Fibroblast of skin of scalp (primary cell): Measurements from ENCODE around the gene MGAT5. TPM values are rescaled to one million over a fixed set of nuclear protein-coding genes. Genes with fewer than 3 reads are reported as not detected.
A peak's percentile ranks its signal among the peaks of the same experiment; 100 is the strongest.

Experiments
- DNase-seq: peaks from one replicate; pipeline ENCODE4 v3.0.0-alpha.2; 2013
- polyA plus RNA-seq, 2 experiments: library from polyadenylated mRNA; unstranded; fragments of 120-200 nt; gene quantifications; one replicate each; pipeline ENCODE4 v1.2.1, GENCODE V29; 2013; ENCODE audit not compliant: insufficient read length in 2 of 2

The MGAT5 gene, protein sequence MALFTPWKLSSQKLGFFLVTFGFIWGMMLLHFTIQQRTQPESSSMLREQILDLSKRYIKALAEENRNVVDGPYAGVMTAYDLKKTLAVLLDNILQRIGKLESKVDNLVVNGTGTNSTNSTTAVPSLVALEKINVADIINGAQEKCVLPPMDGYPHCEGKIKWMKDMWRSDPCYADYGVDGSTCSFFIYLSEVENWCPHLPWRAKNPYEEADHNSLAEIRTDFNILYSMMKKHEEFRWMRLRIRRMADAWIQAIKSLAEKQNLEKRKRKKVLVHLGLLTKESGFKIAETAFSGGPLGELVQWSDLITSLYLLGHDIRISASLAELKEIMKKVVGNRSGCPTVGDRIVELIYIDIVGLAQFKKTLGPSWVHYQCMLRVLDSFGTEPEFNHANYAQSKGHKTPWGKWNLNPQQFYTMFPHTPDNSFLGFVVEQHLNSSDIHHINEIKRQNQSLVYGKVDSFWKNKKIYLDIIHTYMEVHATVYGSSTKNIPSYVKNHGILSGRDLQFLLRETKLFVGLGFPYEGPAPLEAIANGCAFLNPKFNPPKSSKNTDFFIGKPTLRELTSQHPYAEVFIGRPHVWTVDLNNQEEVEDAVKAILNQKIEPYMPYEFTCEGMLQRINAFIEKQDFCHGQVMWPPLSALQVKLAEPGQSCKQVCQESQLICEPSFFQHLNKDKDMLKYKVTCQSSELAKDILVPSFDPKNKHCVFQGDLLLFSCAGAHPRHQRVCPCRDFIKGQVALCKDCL
- polyA plus RNA-seq (2013, experiment 1 of 2; ENCODE audit: insufficient read length), result 34.6 TPM
- polyA plus RNA-seq (2013, experiment 2 of 2; ENCODE audit: insufficient read length), result 35.8 TPM

- no peak for DNase-seq
Observed at GRCh38 chr2:134253804-134254203, at the start of gene MGAT5. Gene MGAT5, plus strand, starts transcription at chr2:134254072. Its CDS starts 332 bp downstream, at chr2:134254404.

DNA sequence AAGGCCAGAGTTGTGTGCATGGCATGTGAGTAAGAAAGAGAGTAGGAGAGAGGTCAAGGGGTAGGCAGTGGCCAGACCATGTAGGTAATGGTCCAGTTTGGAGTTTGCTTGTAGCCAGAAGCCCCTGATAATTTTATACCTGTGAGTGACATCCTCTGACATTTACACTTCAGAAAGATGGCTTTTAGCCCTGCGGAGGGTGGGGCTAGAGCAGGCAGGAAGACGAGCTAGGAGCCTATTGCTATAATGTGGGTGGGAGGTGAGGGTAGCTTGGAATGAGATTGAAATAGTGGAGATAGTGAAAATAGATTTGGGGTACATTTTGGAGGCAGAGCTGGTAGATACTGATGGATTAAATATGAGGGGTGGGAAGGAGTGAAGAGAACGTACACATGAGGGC is 48.8 kb upstream of the MGAT5 start:
- no peak for DNase-seq

DNA sequence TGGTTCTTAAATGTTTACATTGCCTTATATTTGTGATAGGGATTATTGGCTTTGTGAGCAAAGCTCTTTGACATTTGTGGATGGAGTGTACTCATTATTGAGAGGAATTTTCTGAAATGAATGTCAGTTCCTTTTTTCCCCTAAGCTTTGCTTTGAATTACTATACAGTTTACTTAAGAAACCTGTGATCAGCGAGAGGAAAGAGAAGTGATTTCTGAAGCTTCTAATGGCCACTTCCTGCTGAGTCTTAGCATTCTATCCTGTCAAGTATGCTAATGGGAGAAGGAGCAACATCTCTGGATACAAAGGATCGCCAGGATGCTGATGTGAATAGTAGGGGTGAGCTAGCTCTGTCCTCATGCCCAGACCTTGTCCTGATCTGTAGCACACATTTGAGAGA is 47.8 kb upstream of the MGAT5 start:
- DNase-seq, result no peak

DNA sequence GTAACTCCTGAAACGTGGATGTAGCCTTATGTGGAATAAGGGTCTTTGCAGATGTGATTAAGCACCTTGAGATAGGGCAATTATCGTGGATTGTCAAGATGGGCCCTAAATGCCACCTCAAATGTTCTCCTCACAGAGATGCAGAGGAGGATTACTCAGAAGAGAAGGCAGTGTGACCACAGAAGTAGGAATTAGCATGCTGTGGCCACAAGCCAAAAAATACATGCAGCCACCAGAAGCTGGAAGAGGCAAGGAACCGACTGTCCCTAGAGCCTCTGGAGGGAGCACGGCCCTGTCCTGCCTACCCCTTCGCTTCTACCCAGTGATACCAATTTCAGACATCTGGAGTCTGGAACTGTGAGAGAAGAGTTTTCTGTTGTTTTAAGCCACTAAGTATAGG is 47.3 kb upstream of the MGAT5 start:
- DNase-seq, result peak; percentile 90

GRCh38 chr2:134207589-134208209 is 46.2 kb upstream of the MGAT5 start:
- peak; percentile 50 for DNase-seq

DNA sequence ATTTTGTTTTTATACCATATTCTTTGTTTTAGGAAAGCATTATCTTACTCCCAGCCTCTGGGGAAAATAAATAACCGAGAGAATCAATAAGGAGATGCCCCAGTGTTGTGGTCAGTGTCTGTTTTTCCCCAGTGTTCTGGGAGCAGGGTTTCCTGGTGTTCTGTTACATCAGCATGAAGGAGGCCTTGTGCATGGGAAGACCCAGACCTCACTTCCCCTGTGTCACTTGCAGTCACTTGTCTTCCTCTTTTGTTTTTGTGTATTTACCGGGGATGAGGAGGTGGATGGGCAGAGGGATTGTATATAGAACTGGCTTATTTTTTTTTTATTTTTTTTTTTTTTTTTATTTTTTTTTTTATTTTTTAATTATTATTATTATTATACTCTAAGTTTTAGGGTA is 45.0 kb upstream of the MGAT5 start:
- no peak for DNase-seq

DNA sequence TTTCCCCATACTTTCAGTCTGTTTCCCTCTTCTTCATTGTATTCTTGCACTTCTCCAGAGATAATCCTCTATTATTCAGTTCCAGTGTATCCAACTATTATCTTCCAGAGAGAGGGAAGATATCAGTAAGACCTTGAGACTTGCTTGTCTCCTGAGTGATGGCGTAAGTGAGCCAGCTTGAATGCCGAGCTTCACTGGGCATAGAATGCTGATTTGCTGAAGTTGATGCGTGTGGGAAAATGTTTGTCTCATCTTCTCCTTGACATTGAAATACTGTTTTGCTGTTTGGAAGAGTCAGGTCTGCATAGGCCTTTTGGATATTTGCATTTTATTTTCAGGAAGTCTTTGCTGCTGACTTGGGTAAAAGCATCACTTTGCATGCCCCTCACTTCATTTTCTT is 41.1 kb upstream of the MGAT5 start:
- no peak for DNase-seq

DNA sequence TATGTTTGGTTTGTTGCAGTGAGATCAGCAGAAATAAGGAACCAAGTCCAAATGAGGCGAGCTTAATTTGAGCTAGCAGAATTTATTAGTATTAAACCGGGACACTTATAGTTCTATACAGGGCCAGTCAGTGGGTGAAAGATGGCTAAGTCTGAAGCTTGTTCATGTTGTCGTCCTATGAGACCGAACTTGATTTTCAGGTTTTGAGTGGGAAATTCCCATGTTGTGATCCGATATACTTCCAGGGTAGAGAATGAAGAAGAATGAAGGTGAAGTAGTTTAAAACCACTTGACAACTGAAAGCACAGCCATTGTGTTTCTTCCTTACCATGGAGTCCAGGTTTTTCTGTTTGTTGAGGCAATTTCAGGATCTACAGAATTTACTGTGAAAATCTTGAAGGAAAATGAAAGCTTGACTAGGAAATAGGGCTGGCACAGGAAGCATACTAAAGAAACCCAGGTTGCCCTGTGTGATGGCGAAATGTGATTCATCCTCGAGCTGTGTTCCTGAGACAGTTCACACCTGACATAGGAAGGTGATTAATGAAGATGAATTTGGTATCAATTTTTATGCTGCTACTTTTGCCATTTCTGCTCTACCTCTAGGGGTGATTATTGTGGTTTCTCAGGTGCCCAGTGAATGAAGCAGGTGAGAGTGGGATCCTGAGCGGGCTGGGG is 37.6 kb upstream of the MGAT5 start:
- no peak for DNase-seq

DNA sequence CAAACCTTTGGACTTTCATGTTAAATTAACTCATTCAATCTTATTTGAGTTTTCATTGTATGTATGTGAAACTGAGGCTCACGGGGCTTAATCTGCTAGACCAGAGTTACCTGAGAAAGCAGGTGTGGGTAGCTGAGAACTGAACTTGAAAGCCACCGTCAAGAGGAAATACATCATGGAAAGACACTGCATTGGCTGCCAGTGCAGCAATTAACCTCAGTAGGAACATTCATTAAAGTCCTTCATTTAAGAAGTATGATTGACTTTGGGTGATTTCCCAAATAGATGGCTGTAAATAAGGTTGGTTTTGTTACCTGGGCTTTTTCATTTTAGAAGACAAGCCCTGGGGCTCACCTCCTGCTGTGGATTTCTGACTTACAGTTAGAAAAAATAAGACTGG is 36.5 kb upstream of the MGAT5 start:
- no peak for DNase-seq

DNA sequence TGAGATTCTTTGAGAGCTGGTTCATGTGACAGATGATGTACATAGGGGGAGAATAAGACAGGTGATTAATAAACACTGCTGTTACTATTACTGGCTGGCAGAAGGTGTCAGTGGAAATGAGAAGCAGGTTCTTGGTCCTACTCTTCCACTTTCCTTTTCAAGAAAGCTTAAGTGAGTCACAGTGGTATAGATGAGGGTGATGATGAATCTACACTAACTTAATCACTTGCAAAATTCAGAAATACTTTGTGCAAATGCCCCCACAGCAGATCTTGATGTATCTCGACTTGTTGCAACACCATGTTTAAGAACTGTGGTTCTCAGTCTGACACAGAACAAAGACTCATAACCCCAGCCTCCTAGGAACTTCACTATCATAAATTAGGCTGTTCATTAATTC is 35.9 kb upstream of the MGAT5 start:
- no peak for DNase-seq

DNA sequence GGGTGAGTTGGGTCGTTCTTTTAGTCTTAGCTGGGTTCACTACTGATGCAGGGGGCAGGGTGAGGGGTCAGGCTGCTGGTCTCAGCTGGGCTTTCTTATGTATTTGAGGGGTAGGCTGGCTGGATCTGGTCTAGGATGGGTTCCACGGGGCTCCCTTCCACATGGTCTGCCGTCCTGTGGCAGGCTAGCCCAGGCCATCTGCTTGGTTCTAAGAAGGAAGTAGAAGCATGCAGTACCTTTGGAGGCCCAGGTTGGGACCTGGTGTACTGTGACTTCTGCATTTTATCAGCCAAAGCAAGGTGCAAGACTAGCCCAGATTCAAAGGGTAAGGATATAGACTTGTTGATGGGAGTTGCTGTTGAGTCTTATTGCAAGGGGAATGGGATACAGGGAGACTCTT is 35.5 kb upstream of the MGAT5 start:
- no peak for DNase-seq

DNA sequence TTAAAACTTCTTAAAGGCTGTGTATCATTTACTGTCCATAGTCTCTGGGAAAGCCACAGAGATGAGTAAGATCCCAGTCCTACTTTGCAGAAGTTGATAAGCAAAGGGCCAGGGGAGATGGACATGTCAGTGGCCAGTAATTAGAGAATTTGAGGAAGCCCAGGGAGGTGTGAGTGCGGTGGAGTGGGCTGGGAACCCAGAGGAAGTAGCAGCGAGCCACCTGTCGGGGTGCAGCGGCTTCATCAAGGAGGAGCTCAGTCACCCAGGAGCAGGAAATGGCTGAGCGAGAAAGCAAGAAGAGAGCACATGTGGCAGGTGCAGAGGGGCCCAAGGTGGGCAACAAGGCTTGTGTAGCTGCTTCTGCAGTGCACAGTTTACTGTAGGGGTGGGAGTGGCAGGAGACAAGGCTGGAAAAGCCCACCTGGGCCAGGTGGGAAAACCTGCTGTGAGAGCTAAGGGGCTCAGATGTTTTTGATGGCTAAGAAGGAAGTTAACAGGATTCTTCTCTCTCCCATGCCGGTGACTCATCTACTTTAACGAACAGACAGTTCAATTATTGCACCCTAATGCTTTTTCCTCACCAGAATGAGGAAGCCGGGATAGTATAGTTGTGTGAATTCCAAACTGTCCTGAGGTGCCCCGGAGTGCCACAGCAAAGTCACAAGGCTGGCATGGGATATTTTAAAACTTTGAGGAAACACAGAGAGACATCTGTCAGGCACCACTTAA is 34.8 kb upstream of the MGAT5 start:
- no peak for DNase-seq

GRCh38 chr2:134220344-134220974 is 33.4 kb upstream of the MGAT5 start:
- DNase-seq, result no peak

GRCh38 chr2:134224005-134224404 is 29.9 kb upstream of the MGAT5 start:
- DNase-seq, result no peak

GRCh38 chr2:134225173-134225572 is 28.7 kb upstream of the MGAT5 start:
- DNase-seq, result no peak

GRCh38 chr2:134225841-134226240 is 28.0 kb upstream of the MGAT5 start:
- DNase-seq, result no peak

- no peak for DNase-seq
Observed at GRCh38 chr2:134226601-134227000, 27.3 kb upstream of the MGAT5 start.

DNA sequence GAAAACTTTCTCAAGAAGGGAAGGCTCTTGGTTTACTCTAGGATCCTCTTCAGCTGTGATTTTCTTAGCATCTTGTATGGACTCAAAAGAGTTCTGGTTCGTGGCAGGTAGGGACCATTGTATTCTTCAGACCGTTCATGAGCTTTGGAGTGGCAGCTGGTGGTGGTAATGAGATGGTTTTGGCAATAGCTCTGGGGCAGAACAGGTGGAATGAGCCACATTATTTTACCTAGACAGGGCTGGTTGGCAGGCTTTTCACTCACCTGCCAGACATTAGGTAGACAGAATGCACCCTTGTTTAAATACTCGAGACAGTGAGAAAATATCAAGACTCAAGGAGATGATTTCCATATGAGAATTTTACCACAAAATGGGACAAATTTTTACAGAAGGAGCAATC is 26.2 kb upstream of the MGAT5 start:
- DNase-seq, result no peak

GRCh38 chr2:134228493-134228903 is 25.4 kb upstream of the MGAT5 start:
- no peak for DNase-seq

DNA sequence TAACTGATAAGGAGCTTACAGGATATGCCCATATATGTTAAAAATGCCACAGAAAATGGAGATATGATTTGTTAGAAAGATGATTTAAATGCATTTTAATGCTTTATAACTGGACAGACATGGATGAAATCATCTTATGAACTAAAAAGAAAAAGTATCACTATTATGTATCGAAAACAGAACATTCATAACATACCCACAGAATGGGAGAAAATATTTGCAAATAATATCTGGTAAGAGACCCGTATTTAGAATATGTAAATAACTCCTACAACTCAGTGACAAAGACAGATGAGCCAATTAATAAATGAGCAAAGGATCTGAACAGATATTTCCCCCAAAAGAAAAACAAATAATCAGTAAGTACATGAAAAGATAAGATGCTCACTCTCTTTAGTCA is 24.3 kb upstream of the MGAT5 start:
- no peak for DNase-seq

DNA sequence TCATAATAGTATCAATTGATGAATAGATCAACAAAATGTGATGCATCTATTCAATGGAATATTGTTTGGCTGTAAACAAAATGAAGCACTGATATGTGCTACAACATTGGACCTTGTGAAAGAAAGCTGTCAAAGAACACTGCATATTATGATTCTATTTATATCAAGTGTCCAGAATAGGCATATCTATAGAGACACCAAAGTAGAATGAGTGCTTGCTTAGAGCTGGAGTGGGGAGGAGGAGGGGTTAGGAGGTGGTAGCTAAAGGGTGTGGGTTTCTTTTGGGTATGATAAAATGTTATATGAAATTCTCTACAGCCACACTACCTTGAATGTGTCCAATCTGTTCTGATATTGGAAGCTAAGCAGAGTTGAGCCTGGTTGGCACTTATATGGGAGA is 23.0 kb upstream of the MGAT5 start:
- no peak for DNase-seq
